ENCODE results near the gene CCDC134. TPM values are rescaled to one million over a fixed set of nuclear protein-coding genes. Genes with fewer than 3 reads are reported as not detected.

CCDC134 gene
- total RNA-seq, 4 donors from 2014 or later = 7.0 to 10.8 (median 8.7) TPM

GRCh38 chr22:41808400-41808799 is 7.9 kb downstream of the CCDC134 start:
- H3K27ac ChIP-seq (replicated peaks in 1 of 4) = no peak overlapping the region
- H3K9me3 ChIP-seq = no peaks in the 10 kb centered on the region
- 85% methylated on average over 6 of the region's 6 CpGs for WGBS
- H3K4me3 ChIP-seq = no peak overlapping the region
- no peak for TF ChIP-seq EP300 (IDR thresholded peaks at IDR 0.05)
- TF ChIP-seq CTCF (IDR thresholded peaks at IDR 0.05) = no peak
- TF ChIP-seq POLR2A (IDR thresholded peaks at IDR 0.05; ENCODE audit: low read depth) = no peak
- no peak for TF ChIP-seq POLR2AphosphoS5 (IDR thresholded peaks at IDR 0.05)
- intact Hi-C loops (cut with DNase I) = no loop called here
- H3K4me1 ChIP-seq = no peaks in the 10 kb centered on the region
- no peaks in the 10 kb centered on the region for H3K27me3 ChIP-seq
- H3K36me3 ChIP-seq = peaks cover 3 to 42% (median 29%) of the 10 kb centered on the region in 4 donors
- no peak for DNase-seq (ENCODE audit: extremely low spot score)

DNA sequence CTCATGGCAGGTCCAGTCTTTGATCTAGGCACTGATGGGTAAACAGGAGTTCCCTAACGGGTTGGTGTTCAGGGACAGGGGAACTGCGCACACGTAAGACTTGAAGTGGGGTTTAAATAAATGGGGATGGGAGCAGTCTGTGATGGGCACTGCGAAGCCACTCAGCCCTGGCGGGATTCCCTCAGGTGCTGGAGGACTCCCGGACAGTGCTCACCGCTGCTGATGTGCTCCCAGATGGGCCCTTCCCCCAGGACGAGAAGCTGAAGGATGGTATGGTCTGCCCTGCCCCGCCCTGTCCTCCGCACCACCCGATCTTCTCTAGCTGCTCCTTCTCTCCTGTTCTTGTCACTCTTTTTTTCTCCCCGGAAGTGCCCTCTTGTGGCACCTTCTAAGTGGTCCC is 9.5 kb downstream of the CCDC134 start:
- Histone ChIP-seq H3K4me1 (no peaks in the 10 kb centered on the region), H3K27me3 (no peaks in the 10 kb centered on the region), H3K4me3 (no peak overlapping the region), H3K27ac (replicated peaks in 1 of 4) (no peak overlapping the region), H3K9me3 (no peaks in the 10 kb centered on the region), H3K36me3 (peaks cover 6 to 54% (median 32%) of the 10 kb centered on the region in 4 donors)
- intact Hi-C loops (cut with DNase I) = no loop called here
- WGBS = 92% methylated on average over 12 of the region's 12 CpGs
- TF ChIP-seq POLR2A (IDR thresholded peaks at IDR 0.05; ENCODE audit: low read depth) (no peak), EP300 (IDR thresholded peaks at IDR 0.05) (no peak), POLR2AphosphoS5 (IDR thresholded peaks at IDR 0.05) (no peak), CTCF (IDR thresholded peaks at IDR 0.05) (no peak)
- no peak for DNase-seq (ENCODE audit: extremely low spot score)

- no peak overlapping the region for H3K4me3 ChIP-seq
- no peak overlapping the region for H3K27ac ChIP-seq (replicated peaks in 1 of 4)
- H3K4me1 ChIP-seq = no peaks in the 10 kb centered on the region
- intact Hi-C loops (cut with DNase I) = no loop called here
- no peak for DNase-seq (ENCODE audit: extremely low spot score)
- H3K36me3 ChIP-seq = peaks cover 6 to 62% (median 36%) of the 10 kb centered on the region in 4 donors
- H3K27me3 ChIP-seq = no peaks in the 10 kb centered on the region
- WGBS = 95% methylated on average over 11 of the region's 16 CpGs
- TF ChIP-seq EP300 (IDR thresholded peaks at IDR 0.05) = no peak
- TF ChIP-seq POLR2A (IDR thresholded peaks at IDR 0.05; ENCODE audit: low read depth) = no peak
- no peak for TF ChIP-seq CTCF (IDR thresholded peaks at IDR 0.05)
- TF ChIP-seq POLR2AphosphoS5 (IDR thresholded peaks at IDR 0.05) = no peak
- H3K9me3 ChIP-seq = no peaks in the 10 kb centered on the region
Measured at GRCh38 chr22:41812805-41813545, 12.5 kb downstream of the CCDC134 start.

DNA sequence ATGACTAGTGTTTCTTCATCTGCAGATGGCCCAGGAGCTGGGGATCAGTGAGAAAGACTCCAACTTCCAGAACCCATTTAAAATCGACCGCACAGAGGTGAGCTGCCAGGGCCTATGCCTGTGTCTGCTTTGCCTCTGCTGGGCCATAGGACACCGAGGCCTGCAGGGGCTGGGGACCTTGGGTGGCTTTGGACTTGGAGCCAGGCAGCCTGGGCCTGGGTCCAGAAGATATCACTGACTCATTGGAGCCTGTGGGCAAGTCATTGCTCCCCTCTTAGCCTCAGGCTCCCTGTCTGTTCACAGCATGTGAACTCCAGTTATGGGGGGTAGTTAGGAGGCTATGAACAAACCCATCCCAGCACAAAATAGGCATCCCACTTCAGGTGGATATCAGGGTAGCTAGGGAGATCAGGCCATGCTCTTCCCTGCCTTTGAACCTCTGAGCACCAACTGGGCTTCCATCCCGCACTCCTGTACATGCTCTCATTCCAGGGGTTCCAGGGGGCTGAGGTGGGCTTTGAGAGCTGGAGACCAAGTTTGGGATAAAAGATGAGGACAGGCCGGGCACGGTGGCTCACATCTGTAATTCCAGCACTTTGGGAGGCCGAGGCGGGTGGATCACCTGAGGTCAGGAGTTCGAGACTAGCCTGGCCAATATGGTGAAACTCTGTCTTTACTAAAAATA is 13.4 kb downstream of the CCDC134 start:
- peaks cover 6 to 61% (median 37%) of the 10 kb centered on the region in 4 donors for H3K36me3 ChIP-seq

More for the DNA sequence above, 13.4 kb downstream of the CCDC134 start:
- TF ChIP-seq EP300 (IDR thresholded peaks at IDR 0.05) (no peak), POLR2A (IDR thresholded peaks at IDR 0.05; ENCODE audit: low read depth) (no peak), POLR2AphosphoS5 (IDR thresholded peaks at IDR 0.05) (no peak), CTCF (IDR thresholded peaks at IDR 0.05) (no peak)
- H3K9me3 ChIP-seq = no peaks in the 10 kb centered on the region
- H3K4me3 ChIP-seq = no peak overlapping the region
- no peak for DNase-seq (ENCODE audit: extremely low spot score)
- H3K27me3 ChIP-seq = no peaks in the 10 kb centered on the region
- 99% methylated on average over 9 of the region's 9 CpGs for WGBS
- no peak overlapping the region for H3K27ac ChIP-seq (replicated peaks in 1 of 4)
- intact Hi-C loops (cut with DNase I) = no loop called here
- H3K4me1 ChIP-seq = no peaks in the 10 kb centered on the region

Data from esophagus muscularis mucosa (tissue), 4 donors.